Astrocyte of the spinal cord (primary cell): ENCODE results near the gene ZDHHC4.

ENCODE experiments used
- DNase-seq: peaks from one replicate; pipeline ENCODE4 v3.0.0; 2011; ENCODE audit warnings: low read depth, low spot score
- H3K4me3 ChIP-seq: 2 replicates; pipeline ENCODE4 v1.5.1; 2011; ENCODE audit warnings: low read depth, mild to moderate bottlenecking, low read length, moderate library complexity
- in situ Hi-C: cut with HindIII; loops from 2 replicates; pipeline ENCODE4 v1.10.0; 2017; ENCODE audit warnings: low sequenced_read_pairs
- TF ChIP-seq, protein P1 (sequence below): IDR thresholded peaks from 2 replicates; pipeline ENCODE4 v1.5.1; 2012; ENCODE audit warnings: low read depth, mild to moderate bottlenecking, low read length, inconsistent platforms

ZDHHC4 gene

GRCh38 chr7:6607651-6608051 is 30.4 kb downstream of the ZDHHC4 start:
- no peak overlapping the region for H3K4me3 ChIP-seq
- DNase-seq = no peak
- in situ Hi-C loops = no loop called here
- TF ChIP-seq, protein P1, sequence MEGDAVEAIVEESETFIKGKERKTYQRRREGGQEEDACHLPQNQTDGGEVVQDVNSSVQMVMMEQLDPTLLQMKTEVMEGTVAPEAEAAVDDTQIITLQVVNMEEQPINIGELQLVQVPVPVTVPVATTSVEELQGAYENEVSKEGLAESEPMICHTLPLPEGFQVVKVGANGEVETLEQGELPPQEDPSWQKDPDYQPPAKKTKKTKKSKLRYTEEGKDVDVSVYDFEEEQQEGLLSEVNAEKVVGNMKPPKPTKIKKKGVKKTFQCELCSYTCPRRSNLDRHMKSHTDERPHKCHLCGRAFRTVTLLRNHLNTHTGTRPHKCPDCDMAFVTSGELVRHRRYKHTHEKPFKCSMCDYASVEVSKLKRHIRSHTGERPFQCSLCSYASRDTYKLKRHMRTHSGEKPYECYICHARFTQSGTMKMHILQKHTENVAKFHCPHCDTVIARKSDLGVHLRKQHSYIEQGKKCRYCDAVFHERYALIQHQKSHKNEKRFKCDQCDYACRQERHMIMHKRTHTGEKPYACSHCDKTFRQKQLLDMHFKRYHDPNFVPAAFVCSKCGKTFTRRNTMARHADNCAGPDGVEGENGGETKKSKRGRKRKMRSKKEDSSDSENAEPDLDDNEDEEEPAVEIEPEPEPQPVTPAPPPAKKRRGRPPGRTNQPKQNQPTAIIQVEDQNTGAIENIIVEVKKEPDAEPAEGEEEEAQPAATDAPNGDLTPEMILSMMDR = no peak

DNA sequence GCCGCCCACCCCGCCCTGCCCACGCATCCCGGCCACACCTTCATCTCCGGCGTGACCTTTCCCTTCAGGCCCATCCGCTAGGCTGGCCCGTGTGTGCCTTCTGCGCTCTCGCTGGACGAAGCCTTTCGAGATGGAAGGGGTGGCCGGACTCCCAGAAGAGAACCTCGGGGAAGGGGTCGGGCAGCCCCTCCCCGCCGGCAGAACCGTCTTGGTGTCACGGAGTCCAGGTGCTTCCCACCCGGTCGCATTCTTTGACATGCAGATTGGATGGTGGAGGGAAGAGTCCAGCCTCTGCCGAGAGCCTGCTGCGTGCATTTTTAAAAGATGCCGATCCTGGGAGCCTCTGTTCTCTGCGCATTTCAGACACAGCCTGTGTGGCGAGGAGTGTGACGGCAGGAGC is 30.8 kb downstream of the ZDHHC4 start:
- H3K4me3 ChIP-seq = no peak overlapping the region
- in situ Hi-C loops = no loop called here

GRCh38 chr7:6608794-6609193 is 31.5 kb downstream of the ZDHHC4 start:
- no peak for DNase-seq
- TF ChIP-seq, protein P1 = no peak
- H3K4me3 ChIP-seq = no peak overlapping the region
- in situ Hi-C loops = no loop called here

More for the DNA sequence above, 30.8 kb downstream of the ZDHHC4 start:
- TF ChIP-seq, protein P1 = no peak
- no peak for DNase-seq

- no peak overlapping the region for H3K4me3 ChIP-seq
- in situ Hi-C loops = no loop called here
- TF ChIP-seq, protein P1 = no peak
- DNase-seq = no peak
These were observed 35.6 kb downstream of the ZDHHC4 start for GRCh38 chr7:6612819-6613218.

- in situ Hi-C loops = no loop called here
- TF ChIP-seq, protein P1 = no peak
- H3K4me3 ChIP-seq = no peak overlapping the region
- no peak for DNase-seq
These were observed 36.5 kb downstream of the ZDHHC4 start for GRCh38 chr7:6613706-6614105.

GRCh38 chr7:6614953-6615722 is 37.9 kb downstream of the ZDHHC4 start, which contains the start of gene ZNF853:
Gene ZNF853, plus strand, starts transcription at chr7:6615610. Its CDS starts 565 bp downstream, at chr7:6616175.
- in situ Hi-C loops = no loop called here
- peak within 1 kb of the TSS; percentile 48 for H3K4me3 ChIP-seq
- TF ChIP-seq, protein P1 = no peak
- no peak for DNase-seq
